Activated T-helper 2 cell treated with anti-CD3 and anti-CD28 coated beads, Interferon-gamma antibody, Interleukin-2, Interleukin-4, amounts not matched to agents 10 μg/mL and 5 μg/mL and 100 μg/mL, durations not matched to agents 14 hours and 24 hours and 36 hours (primary cell): ENCODE data around the gene NLGN1. TPM values are rescaled to one million over a fixed set of nuclear protein-coding genes. Genes with fewer than 3 reads are reported as not detected.
"Not testable (repeated sequence)": the region's sequence is repeated elsewhere in the genome, so short reads cannot be mapped to it uniquely, and the experiment has no call there.

Source experiments
- DNase-seq: peaks from one replicate; pipeline ENCODE4 v3.0.0; 2021; ENCODE audit warnings: low spot score
- H3K27ac Mint-ChIP-seq: one replicate; pipeline ENCODE4 v1.8.0; 2021; ENCODE audit warnings: mixed read lengths
- H3K27me3 Mint-ChIP-seq: one replicate; pipeline ENCODE4 v1.8.0; 2021; ENCODE audit warnings: low read depth, mixed read lengths
- H3K36me3 Mint-ChIP-seq: one replicate; pipeline ENCODE4 v1.8.0; 2021; ENCODE audit warnings: low read depth, mixed read lengths
- H3K4me1 Mint-ChIP-seq: one replicate; pipeline ENCODE4 v1.8.0; 2021; ENCODE audit warnings: low read depth, mixed read lengths
- H3K4me3 Mint-ChIP-seq: one replicate; pipeline ENCODE4 v1.8.0; 2021; ENCODE audit warnings: low read depth, mild to moderate bottlenecking, moderate library complexity, mixed read lengths
- H3K9me3 Mint-ChIP-seq: one replicate; pipeline ENCODE4 v1.8.0; 2021; ENCODE audit warnings: mixed read lengths
- intact Hi-C: fragments of 100-400 bp; cut with micrococcal nuclease; formaldehyde crosslinking; loops from one replicate; pipeline ENCODE4 v1.15.1; 2023
- total RNA-seq: library from RNA; stranded (reverse); gene quantifications from 2 replicates; pipeline ENCODE4 v1.2.3, GENCODE V29; 2022

NLGN1 gene
- total RNA-seq, 1 donor from 2014 or later = not detected

GRCh38 chr3:173401369-173401768 is 3.8 kb downstream of the NLGN1 start:
- no peak for DNase-seq
- Mint-ChIP-seq H3K4me3 (no peak overlapping the region), H3K27ac (no peak overlapping the region), H3K4me1 (peaks cover 11% of the 10 kb centered on the region), H3K9me3 (no peaks in the 10 kb centered on the region), H3K27me3 (peaks cover 42% of the 10 kb centered on the region), H3K36me3 (no peaks in the 10 kb centered on the region)
- intact Hi-C loops = no loop called here

GRCh38 chr3:173402656-173403055 is 5.1 kb downstream of the NLGN1 start:
- DNase-seq = no peak
- H3K9me3 Mint-ChIP-seq = no peaks in the 10 kb centered on the region
- intact Hi-C loops = no loop called here

GRCh38 chr3:173403376-173403775 is 5.8 kb downstream of the NLGN1 start:
- Mint-ChIP-seq H3K9me3 (no peaks in the 10 kb centered on the region), H3K4me1 (no peaks in the 10 kb centered on the region), H3K4me3 (no peak overlapping the region), H3K27me3 (peaks cover 23% of the 10 kb centered on the region), H3K36me3 (no peaks in the 10 kb centered on the region), H3K27ac (no peak overlapping the region)
- intact Hi-C loops = no loop called here
- no peak for DNase-seq

More at GRCh38 chr3:173402656-173403055, 5.1 kb downstream of the NLGN1 start:
- peaks cover 2% of the 10 kb centered on the region for H3K4me1 Mint-ChIP-seq
- H3K27ac Mint-ChIP-seq = no peak overlapping the region
- H3K36me3 Mint-ChIP-seq = no peaks in the 10 kb centered on the region
- peaks cover 31% of the 10 kb centered on the region for H3K27me3 Mint-ChIP-seq
- no peak overlapping the region for H3K4me3 Mint-ChIP-seq

DNA sequence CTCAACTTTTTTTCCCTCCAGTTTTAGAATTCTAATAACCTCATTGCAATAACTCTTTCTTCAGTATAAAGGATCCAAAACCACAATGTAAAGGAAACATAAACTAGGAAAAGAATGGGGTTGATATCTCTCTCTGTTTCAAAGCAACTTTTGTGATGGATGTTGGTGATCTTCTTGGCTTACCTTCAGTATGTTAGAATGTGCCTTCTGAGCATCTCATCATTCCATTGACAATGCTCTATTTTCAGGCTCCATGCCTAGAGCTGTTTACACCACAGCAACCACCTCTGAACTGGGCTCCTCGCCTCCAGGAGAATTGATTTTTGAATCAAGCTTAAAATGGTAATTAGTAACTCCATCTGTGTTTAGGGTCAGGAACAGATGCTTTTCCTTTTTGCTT is 6.6 kb downstream of the NLGN1 start:
- DNase-seq = no peak
- H3K36me3 Mint-ChIP-seq = no peaks in the 10 kb centered on the region
- no peaks in the 10 kb centered on the region for H3K4me1 Mint-ChIP-seq
- no peak overlapping the region for H3K27ac Mint-ChIP-seq
- peaks cover 17% of the 10 kb centered on the region for H3K27me3 Mint-ChIP-seq
- H3K4me3 Mint-ChIP-seq = no peak overlapping the region
- H3K9me3 Mint-ChIP-seq = no peaks in the 10 kb centered on the region
- intact Hi-C loops = no loop called here

GRCh38 chr3:173410436-173410835 is 12.9 kb downstream of the NLGN1 start:
- DNase-seq = no peak
- H3K9me3 Mint-ChIP-seq = no peaks in the 10 kb centered on the region
- no peak overlapping the region for H3K4me3 Mint-ChIP-seq
- H3K27ac Mint-ChIP-seq = no peak overlapping the region
- H3K4me1 Mint-ChIP-seq = no peaks in the 10 kb centered on the region
- H3K27me3 Mint-ChIP-seq = no peaks in the 10 kb centered on the region
- no peaks in the 10 kb centered on the region for H3K36me3 Mint-ChIP-seq
- intact Hi-C loops = no loop called here

GRCh38 chr3:173410849-173411248 is 13.3 kb downstream of the NLGN1 start:
- Mint-ChIP-seq H3K4me1 (no peaks in the 10 kb centered on the region), H3K36me3 (no peaks in the 10 kb centered on the region), H3K27ac (no peak overlapping the region), H3K4me3 (no peak overlapping the region), H3K9me3 (no peaks in the 10 kb centered on the region), H3K27me3 (no peaks in the 10 kb centered on the region)
- intact Hi-C loops = no loop called here
- DNase-seq = no peak

- Mint-ChIP-seq H3K36me3 (no peaks in the 10 kb centered on the region), H3K27ac (no peak overlapping the region), H3K27me3 (no peaks in the 10 kb centered on the region), H3K4me1 (no peaks in the 10 kb centered on the region), H3K9me3 (no peaks in the 10 kb centered on the region), H3K4me3 (no peak overlapping the region)
- no peak for DNase-seq
- intact Hi-C loops = no loop called here
Observed at GRCh38 chr3:173411375-173411973, 13.9 kb downstream of the NLGN1 start.

DNA sequence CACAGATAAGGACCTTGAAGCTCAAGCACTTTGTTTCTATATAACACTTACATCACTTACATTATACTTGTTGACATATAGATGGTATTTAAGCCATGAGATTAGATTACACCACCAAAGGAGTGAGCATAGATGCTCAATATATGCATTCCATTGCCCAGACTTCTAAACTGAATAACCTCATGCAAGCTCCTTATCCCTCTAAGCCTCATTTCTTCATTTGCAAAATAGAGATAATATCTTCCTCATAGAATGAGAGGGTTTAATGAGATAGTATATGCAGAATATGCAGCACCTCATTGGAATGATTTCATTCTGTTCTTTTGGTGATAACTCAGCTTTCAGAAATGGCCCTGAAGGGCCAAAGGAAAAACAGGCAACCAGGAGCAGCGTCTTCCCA is 18.5 kb downstream of the NLGN1 start:
- H3K9me3 Mint-ChIP-seq = no peaks in the 10 kb centered on the region

DNA sequence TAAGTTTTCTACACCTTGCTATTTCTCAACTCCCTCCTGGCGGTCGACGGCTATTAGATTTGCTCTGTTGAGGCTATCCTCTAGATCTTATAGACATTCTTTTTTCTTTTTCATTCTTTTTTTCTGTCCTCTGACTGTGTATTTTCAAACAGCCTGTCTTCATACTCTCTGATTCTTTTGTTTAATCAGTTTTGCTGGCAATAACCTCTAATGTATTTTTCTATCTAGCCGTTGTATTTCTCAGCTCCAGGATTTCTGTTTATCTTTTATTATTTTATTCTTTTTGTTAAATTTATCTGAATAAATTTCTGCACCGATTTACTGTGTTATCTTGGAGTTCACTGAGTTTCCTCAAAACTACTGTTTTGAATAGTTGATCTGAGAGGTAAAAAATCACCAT is 31.5 kb downstream of the NLGN1 start:
- no peaks in the 10 kb centered on the region for H3K4me1 Mint-ChIP-seq
- no peak overlapping the region for H3K27ac Mint-ChIP-seq
- DNase-seq = no peak
- H3K4me3 Mint-ChIP-seq = no peak overlapping the region
- H3K9me3 Mint-ChIP-seq = peaks cover 20% of the 10 kb centered on the region
- H3K36me3 Mint-ChIP-seq = no peaks in the 10 kb centered on the region
- intact Hi-C loops = no loop called here
- H3K27me3 Mint-ChIP-seq = no peaks in the 10 kb centered on the region

More for the DNA sequence above, 18.5 kb downstream of the NLGN1 start:
- Mint-ChIP-seq H3K4me3 (no peak overlapping the region), H3K27me3 (no peaks in the 10 kb centered on the region), H3K27ac (no peak overlapping the region), H3K36me3 (no peaks in the 10 kb centered on the region), H3K4me1 (no peaks in the 10 kb centered on the region)
- DNase-seq = no peak
- intact Hi-C loops = no loop called here

DNA sequence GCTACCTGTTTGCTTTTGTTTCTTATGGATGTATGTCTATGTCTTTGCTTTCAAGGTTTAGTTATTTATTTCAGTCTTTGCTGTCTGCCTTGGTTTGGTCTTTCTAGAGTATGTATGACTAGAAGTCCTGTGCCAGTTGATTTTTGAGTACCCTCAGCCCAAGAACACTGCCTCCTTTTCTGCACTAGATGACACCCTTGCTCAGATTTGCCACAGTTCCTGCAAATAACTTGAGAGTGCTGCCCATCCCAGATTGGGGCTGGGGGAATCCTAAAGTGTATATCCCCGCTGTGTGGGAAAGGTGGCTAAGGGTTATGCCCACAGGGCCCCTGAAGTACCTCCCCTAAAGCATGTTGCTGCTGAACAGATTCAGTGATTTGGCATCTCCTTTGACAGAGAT is 32.0 kb downstream of the NLGN1 start:
- no peak overlapping the region for H3K4me3 Mint-ChIP-seq
- H3K4me1 Mint-ChIP-seq = no peaks in the 10 kb centered on the region
- H3K36me3 Mint-ChIP-seq = no peaks in the 10 kb centered on the region
- intact Hi-C loops = no loop called here
- H3K27ac Mint-ChIP-seq = no peak overlapping the region
- peaks cover 20% of the 10 kb centered on the region for H3K9me3 Mint-ChIP-seq
- no peak for DNase-seq
- no peaks in the 10 kb centered on the region for H3K27me3 Mint-ChIP-seq

- H3K27ac Mint-ChIP-seq = no peak overlapping the region
- no peak overlapping the region for H3K4me3 Mint-ChIP-seq
- no peaks in the 10 kb centered on the region for H3K4me1 Mint-ChIP-seq
- H3K9me3 Mint-ChIP-seq = peaks cover 20% of the 10 kb centered on the region
- no peaks in the 10 kb centered on the region for H3K27me3 Mint-ChIP-seq
- no peak for DNase-seq
- H3K36me3 Mint-ChIP-seq = no peaks in the 10 kb centered on the region
- intact Hi-C loops = no loop called here
Observed at GRCh38 chr3:173430576-173430975, 33.0 kb downstream of the NLGN1 start.

DNA sequence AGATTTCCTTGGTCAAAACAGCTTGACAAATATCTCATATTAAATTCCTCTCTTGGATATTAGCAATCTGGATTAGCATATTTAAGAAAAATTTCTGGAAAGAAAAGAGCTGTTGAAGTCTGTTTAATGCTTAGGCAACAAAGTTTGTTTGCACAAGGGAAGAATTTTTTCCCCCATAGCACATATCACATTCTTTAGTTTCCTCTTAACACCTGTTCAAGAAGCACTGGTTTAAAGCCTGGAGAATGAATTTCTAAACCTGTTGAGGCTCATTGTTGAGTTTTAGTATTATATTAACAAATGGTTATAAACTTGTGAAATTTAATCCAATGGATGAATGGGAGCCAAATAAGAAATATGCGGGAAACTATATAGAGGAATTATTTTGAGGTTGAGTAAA is 41.5 kb downstream of the NLGN1 start:
- no peaks in the 10 kb centered on the region for H3K9me3 Mint-ChIP-seq
- no peaks in the 10 kb centered on the region for H3K36me3 Mint-ChIP-seq
- intact Hi-C loops = no loop called here
- H3K27ac Mint-ChIP-seq = no peak overlapping the region
- H3K4me1 Mint-ChIP-seq = no peaks in the 10 kb centered on the region
- no peaks in the 10 kb centered on the region for H3K27me3 Mint-ChIP-seq
- no peak overlapping the region for H3K4me3 Mint-ChIP-seq
- DNase-seq = no peak

DNA sequence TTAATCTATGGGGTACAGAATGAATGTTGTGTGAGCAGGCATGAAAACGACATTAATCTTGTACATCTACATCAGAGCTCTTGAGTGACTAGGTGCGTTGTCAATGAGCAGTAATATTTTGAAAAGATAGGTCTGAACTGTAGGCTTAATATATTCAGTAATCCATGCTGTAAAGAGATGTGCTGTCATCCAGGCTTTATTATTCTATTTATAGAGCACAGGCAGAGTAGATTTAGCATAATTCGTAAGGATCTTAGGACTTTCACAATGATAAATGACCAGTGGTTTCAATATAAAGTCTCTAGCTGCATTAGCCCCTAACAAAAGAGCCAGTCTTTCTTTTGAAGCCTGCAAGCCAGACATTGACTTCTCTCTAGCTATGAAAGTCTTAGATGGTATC is 43.0 kb downstream of the NLGN1 start:
- intact Hi-C loops = no loop called here
- Mint-ChIP-seq H3K27me3 (no peaks in the 10 kb centered on the region), H3K4me3 (no peak overlapping the region), H3K4me1 (no peaks in the 10 kb centered on the region), H3K9me3 (no peaks in the 10 kb centered on the region), H3K27ac (no peak overlapping the region), H3K36me3 (no peaks in the 10 kb centered on the region)
- DNase-seq = no peak

GRCh38 chr3:173451561-173451960 is 54.0 kb downstream of the NLGN1 start:
- intact Hi-C loops, H3K9me3 Mint-ChIP-seq, H3K4me1 Mint-ChIP-seq, H3K36me3 Mint-ChIP-seq, H3K27me3 Mint-ChIP-seq, H3K4me3 Mint-ChIP-seq, H3K27ac Mint-ChIP-seq, DNase-seq: not testable (repeated sequence)
